ENCODE data around the gene FMN1.

DNA sequence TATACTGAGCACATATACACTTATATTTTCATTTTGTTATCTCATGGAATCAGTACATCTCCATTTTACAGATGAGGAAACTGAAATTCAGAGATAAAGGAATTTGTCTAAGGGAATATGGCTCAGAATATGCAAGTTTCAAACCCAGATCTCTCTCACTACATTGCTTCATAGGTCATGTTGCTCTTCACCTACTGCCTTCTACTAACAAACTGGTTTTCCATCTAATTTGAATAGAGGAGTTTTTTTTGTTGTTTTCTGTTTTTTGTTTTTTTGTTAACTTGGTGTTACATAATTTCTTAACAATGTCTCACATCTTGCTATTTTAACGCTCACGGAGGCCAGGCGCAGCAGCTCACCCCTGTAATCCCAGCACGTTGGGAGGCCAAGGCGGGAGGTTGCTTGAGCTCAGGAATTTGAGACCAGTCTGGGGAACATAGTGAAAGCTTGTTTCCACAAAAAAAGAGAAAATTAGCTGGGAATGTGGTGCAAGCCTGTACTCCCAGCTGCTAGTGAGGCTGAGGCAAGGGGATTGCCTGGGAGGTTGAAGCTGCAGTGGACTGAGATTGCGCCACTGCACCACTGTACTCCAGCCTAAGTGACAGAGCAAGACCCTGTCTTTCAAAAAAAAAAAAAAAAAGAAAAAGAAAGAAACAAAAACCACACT, 37.0 kb downstream of the FMN1 start:
- no peak for TF ChIP-seq ZNF660 (CRISPR knock-in tag; IDR thresholded peaks at IDR 0.05; ENCODE audit: borderline replicate concordance, low read depth)
- TF ChIP-seq NR2F1 (CRISPR knock-in tag; IDR thresholded peaks at IDR 0.05), result no peak
- TF ChIP-seq, protein P1, sequence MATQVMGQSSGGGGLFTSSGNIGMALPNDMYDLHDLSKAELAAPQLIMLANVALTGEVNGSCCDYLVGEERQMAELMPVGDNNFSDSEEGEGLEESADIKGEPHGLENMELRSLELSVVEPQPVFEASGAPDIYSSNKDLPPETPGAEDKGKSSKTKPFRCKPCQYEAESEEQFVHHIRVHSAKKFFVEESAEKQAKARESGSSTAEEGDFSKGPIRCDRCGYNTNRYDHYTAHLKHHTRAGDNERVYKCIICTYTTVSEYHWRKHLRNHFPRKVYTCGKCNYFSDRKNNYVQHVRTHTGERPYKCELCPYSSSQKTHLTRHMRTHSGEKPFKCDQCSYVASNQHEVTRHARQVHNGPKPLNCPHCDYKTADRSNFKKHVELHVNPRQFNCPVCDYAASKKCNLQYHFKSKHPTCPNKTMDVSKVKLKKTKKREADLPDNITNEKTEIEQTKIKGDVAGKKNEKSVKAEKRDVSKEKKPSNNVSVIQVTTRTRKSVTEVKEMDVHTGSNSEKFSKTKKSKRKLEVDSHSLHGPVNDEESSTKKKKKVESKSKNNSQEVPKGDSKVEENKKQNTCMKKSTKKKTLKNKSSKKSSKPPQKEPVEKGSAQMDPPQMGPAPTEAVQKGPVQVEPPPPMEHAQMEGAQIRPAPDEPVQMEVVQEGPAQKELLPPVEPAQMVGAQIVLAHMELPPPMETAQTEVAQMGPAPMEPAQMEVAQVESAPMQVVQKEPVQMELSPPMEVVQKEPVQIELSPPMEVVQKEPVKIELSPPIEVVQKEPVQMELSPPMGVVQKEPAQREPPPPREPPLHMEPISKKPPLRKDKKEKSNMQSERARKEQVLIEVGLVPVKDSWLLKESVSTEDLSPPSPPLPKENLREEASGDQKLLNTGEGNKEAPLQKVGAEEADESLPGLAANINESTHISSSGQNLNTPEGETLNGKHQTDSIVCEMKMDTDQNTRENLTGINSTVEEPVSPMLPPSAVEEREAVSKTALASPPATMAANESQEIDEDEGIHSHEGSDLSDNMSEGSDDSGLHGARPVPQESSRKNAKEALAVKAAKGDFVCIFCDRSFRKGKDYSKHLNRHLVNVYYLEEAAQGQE (IDR thresholded peaks at IDR 0.05; ENCODE audit: borderline replicate concordance in 1 of 2, low read depth in 1 of 2, low read length in 2 of 2), result no peak
- no peak for TF ChIP-seq CBX2 (IDR thresholded peaks at IDR 0.05; ENCODE audit: low read depth, low read length)
- TF ChIP-seq CBX2 (CRISPR knock-in tag; IDR thresholded peaks at IDR 0.05; ENCODE audit: low read depth), result no peak
- TF ChIP-seq FOXM1 (CRISPR knock-in tag; IDR thresholded peaks at IDR 0.05), result no peak

Measured in HepG2 (cell line).